NCI-H187 (cell line): ENCODE data around the gene TRANK1.
"Not testable (repeated sequence)": the region's sequence is repeated elsewhere in the genome, so short reads cannot be mapped to it uniquely, and the experiment has no call there.

ENCODE experiments used
- DNase-seq, 2 experiments: peaks; one replicate each; lab custom pipeline; 2025; lab: John Stamatoyannopoulos, UW

TRANK1 gene

GRCh38 chr3:36957063-36957462, 12.2 kb upstream of the TRANK1 start:
- DNase-seq: no peak

- DNase-seq: no peak
Observed at GRCh38 chr3:36956155-36956554, 11.3 kb upstream of the TRANK1 start.

- no peak for DNase-seq
Observed at GRCh38 chr3:36954452-36955134, 9.7 kb upstream of the TRANK1 start.

GRCh38 chr3:36947814-36948213, 3.0 kb upstream of the TRANK1 start:
- DNase-seq: not testable (repeated sequence)

GRCh38 chr3:36945333-36945980, 603 bp upstream of the TRANK1 start:
- no peak for DNase-seq

- DNase-seq: peak in 1 of 2 experiments; percentile 12
Observed at GRCh38 chr3:36944012-36944640, 728 bp downstream of the TRANK1 start.

GRCh38 chr3:36943601-36944000, 1.3 kb downstream of the TRANK1 start:
- no peak for DNase-seq

- DNase-seq: no peak
Observed at GRCh38 chr3:36942638-36943248, 2.1 kb downstream of the TRANK1 start.

GRCh38 chr3:36941658-36942057, 3.2 kb downstream of the TRANK1 start:
- DNase-seq: no peak

- DNase-seq: no peak
Observed at GRCh38 chr3:36941162-36941561, 3.7 kb downstream of the TRANK1 start.

GRCh38 chr3:36937492-36937891, 7.4 kb downstream of the TRANK1 start:
- DNase-seq: no peak

GRCh38 chr3:36933540-36934296, 11.1 kb downstream of the TRANK1 start:
- DNase-seq: no peak

GRCh38 chr3:36931424-36931823, 13.4 kb downstream of the TRANK1 start:
- not testable (repeated sequence) for DNase-seq

- no peak for DNase-seq
Observed at GRCh38 chr3:36928220-36928619, 16.6 kb downstream of the TRANK1 start.

GRCh38 chr3:36926292-36926897, 18.5 kb downstream of the TRANK1 start:
- DNase-seq: no peak

GRCh38 chr3:36924744-36925521, 19.9 kb downstream of the TRANK1 start:
- no peak for DNase-seq

- no peak for DNase-seq
Observed at GRCh38 chr3:36923981-36924743, 20.7 kb downstream of the TRANK1 start.

GRCh38 chr3:36923523-36923943, 21.3 kb downstream of the TRANK1 start:
- DNase-seq: no peak

GRCh38 chr3:36920884-36921567, 23.8 kb downstream of the TRANK1 start:
- no peak for DNase-seq
